Stimulated activated effector memory CD8-positive, alpha-beta T cell treated with anti-CD3 and anti-CD28 coated beads, Interleukin-12 subunit alpha, Interleukin-12 subunit beta, amount 100 ng/mL, for 72 hours (primary cell): ENCODE data around the gene SECISBP2L.
"Not testable (repeated sequence)": the region's sequence is repeated elsewhere in the genome, so short reads cannot be mapped to it uniquely, and the experiment has no call there.

Experiments
- ATAC-seq: fragments of 150-1000 bp; cut with Tn5 transposase; 2 replicates; pipeline ENCODE4 v1.10.0; 2021
- DNase-seq, 2 donors: peaks; one replicate each; pipeline ENCODE4 v3.0.0; 2021 to 2022; ENCODE audit warnings: low spot score in 2 of 2
- H3K27ac Mint-ChIP-seq: one replicate; pipeline ENCODE4 v1.8.0; 2022; ENCODE audit warnings: mild to moderate bottlenecking, mixed read lengths
- H3K36me3 Mint-ChIP-seq: one replicate; pipeline ENCODE4 v1.8.0; 2022; ENCODE audit warnings: mild to moderate bottlenecking, mixed read lengths
- H3K4me1 Mint-ChIP-seq: one replicate; pipeline ENCODE4 v1.8.0; 2022; ENCODE audit warnings: mixed read lengths
- H3K4me3 Mint-ChIP-seq: one replicate; pipeline ENCODE4 v1.8.0; 2022; ENCODE audit warnings: mild to moderate bottlenecking, mixed read lengths
- H3K9me3 Mint-ChIP-seq: one replicate; pipeline ENCODE4 v1.8.0; 2022; ENCODE audit warnings: mixed read lengths

The SECISBP2L gene

GRCh38 chr15:48986240-48986639, 60.0 kb downstream of the SECISBP2L start:
- DNase-seq = no peak
- no peak overlapping the region for H3K27ac Mint-ChIP-seq
- no peaks in the 10 kb centered on the region for H3K4me1 Mint-ChIP-seq

DNA sequence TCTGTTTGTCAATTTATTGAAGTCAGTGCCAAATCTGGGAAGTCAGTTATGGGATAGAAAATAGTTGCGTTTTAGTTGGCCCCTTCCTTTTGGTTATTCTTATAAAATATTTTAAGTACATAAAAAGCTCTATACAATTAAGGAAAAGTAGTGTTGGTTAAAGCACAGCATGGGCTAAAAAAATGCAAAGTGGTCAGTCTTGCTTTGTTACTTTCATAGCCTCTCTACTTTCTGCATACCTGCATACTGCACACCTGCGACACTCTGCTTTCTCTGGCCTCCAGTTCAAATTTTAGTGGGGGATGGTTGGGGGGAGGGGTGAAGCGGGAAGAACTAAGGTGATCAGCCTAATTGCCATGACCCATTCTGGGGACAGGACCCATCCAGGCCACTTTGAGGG, 60.7 kb downstream of the SECISBP2L start:
- no peaks in the 10 kb centered on the region for H3K9me3 Mint-ChIP-seq
- DNase-seq = no peak
- no peaks in the 10 kb centered on the region for H3K4me1 Mint-ChIP-seq
- no peak overlapping the region for H3K4me3 Mint-ChIP-seq
- ATAC-seq = no peak
- peaks cover 4% of the 10 kb centered on the region for H3K36me3 Mint-ChIP-seq
- no peak overlapping the region for H3K27ac Mint-ChIP-seq

More at GRCh38 chr15:48986240-48986639, 60.0 kb downstream of the SECISBP2L start:
- Mint-ChIP-seq H3K36me3 (peaks cover 11% of the 10 kb centered on the region), H3K9me3 (no peaks in the 10 kb centered on the region), H3K4me3 (no peak overlapping the region)
- no peak for ATAC-seq

DNA sequence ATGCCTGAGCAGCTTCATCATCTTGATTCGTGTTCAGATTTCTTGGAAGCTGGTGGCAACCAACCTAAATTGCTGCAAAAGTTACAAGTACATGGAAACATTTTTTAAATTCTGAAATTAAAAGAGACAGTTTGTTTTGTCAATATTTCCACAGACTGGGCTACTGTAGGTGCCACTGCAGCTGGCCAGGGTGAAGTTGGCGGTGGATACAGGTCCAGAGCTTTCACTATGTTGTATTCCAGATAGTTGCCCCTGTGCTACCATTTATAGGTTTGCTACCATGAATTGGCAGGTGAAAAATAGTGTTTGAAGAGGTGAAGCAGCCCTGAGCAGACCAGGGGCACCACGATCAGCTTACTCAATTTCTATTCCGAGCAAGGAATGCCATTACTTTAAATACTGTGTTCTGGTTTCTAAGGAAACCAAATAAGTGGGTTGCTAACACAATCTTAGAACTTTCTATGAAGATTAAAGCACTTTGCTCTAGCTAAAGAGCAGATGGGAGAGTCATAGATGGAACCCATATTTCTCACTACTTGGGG, 61.4 kb downstream of the SECISBP2L start:
- no peak for ATAC-seq
- Mint-ChIP-seq H3K9me3 (no peaks in the 10 kb centered on the region), H3K36me3 (no peaks in the 10 kb centered on the region), H3K4me1 (no peaks in the 10 kb centered on the region), H3K27ac (no peak overlapping the region), H3K4me3 (no peak overlapping the region)
- no peak for DNase-seq

DNA sequence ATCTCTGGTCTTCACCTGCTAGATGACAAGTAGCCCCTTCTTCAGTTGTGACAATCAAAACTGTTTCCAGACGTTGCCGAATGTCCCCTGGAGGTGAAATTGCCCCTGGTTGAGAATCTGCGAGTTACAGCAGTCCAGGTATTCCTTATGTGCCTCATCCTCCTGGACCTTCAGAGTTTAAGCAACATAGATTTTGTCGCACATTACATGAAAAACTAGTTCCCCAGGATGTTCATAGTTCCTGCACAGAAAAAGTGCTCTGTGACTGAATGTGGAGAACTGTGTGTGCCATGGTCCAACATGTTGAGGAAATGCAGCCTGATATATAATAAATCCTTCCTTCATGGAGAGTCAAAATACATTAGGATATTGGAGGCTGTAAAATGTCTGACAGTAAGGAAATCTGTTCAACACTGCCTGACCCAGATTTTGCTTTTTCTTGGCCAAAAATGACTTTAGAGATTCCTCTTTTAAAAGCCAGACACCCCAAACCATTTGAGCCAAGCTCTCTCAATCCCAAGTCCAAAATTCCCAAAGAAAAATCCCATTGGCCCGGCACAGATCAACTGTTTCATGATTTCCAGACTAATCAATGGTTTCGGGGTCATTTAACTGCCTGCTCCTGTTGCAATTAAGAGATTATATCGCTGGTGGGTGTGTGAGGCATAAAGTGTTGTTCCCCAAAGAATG, 62.1 kb downstream of the SECISBP2L start:
- ATAC-seq = no peak
- Mint-ChIP-seq H3K36me3 (no peaks in the 10 kb centered on the region), H3K27ac (no peak overlapping the region), H3K4me3 (no peak overlapping the region), H3K4me1 (no peaks in the 10 kb centered on the region), H3K9me3 (no peaks in the 10 kb centered on the region)
- DNase-seq = no peak

DNA sequence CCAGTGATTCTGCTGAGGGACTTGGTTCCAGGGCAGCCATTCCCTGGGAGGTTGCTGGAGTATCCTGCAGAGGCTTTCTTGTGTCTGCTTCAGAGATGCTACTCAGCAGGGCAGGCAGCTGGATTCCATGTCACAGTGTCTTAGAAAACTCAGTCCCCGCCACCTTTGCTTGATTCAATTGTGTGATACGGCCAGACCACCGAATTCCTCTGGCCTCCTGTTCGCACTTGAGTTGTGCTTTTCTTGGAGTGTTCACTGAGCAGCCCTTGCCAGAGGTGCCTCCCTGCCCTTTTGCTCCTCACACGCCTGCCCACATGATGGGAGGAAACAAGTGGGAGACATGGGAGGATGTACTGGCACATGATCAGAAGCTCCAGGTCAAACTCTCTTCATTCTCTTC, 62.9 kb downstream of the SECISBP2L start:
- no peak for DNase-seq
- no peaks in the 10 kb centered on the region for H3K4me1 Mint-ChIP-seq
- no peaks in the 10 kb centered on the region for H3K9me3 Mint-ChIP-seq
- H3K4me3 Mint-ChIP-seq = no peak overlapping the region
- no peak for ATAC-seq
- no peak overlapping the region for H3K27ac Mint-ChIP-seq
- H3K36me3 Mint-ChIP-seq = no peaks in the 10 kb centered on the region

DNA sequence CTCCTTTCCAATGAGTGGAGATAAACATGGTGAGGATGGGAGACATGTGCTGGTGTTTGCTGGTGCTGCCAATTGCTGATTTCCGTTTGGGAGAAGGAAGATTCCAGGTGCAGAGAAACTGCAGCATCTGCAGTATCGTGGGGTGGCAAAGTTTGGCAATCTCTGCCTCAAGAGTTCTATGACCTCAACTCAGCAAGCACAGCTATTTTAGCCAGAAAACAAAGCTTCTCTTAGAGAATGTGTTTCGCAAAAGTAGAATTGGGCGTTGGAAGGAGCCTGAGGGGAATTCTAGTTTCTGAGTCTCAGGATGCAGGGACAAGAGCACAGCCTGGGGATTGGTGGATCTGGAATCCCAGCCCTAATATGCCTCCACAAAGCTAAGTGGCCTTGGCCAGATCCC, 64.3 kb downstream of the SECISBP2L start:
- H3K4me3 Mint-ChIP-seq = no peak overlapping the region
- no peak overlapping the region for H3K27ac Mint-ChIP-seq
- DNase-seq (no peak), ATAC-seq (no peak)
- no peaks in the 10 kb centered on the region for H3K4me1 Mint-ChIP-seq
- H3K36me3 Mint-ChIP-seq = no peaks in the 10 kb centered on the region
- no peaks in the 10 kb centered on the region for H3K9me3 Mint-ChIP-seq

GRCh38 chr15:48978638-48979037, 67.6 kb downstream of the SECISBP2L start:
- H3K9me3 Mint-ChIP-seq = no peaks in the 10 kb centered on the region
- H3K4me1 Mint-ChIP-seq = no peaks in the 10 kb centered on the region
- no peak overlapping the region for H3K27ac Mint-ChIP-seq
- H3K4me3 Mint-ChIP-seq = no peak overlapping the region
- no peaks in the 10 kb centered on the region for H3K36me3 Mint-ChIP-seq
- DNase-seq = no peak
- ATAC-seq = no peak

DNA sequence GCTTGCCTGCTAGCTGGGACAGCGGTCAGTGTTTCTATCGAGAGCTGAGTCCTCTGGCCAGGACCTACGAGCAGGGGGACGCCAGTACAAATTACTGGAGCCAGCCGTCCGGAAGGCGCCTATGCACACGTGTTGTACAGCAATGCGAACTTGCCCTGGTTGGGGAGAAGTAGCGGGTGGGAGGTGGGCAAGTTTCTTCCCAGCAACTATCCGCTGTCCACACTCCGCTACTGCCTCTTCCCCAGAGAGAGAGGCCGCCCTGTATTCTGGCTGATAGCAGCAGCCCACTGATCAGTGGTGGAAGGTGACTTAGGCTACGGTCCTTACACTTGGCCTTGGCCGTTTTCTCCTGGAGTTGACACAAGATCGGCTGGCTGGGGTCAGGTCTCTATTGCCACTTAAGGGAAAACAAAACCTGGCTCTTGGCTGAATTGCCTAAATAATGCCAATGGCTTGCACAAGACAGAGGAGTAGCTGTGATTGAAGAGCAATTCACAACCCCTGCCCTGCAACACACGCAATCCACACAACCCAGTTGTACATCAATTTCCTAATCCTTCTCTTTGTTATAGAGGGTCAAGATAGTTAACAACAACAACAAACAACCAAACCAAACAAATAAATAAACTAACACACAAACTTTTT, 69.7 kb downstream of the SECISBP2L start:
- no peaks in the 10 kb centered on the region for H3K36me3 Mint-ChIP-seq
- no peak overlapping the region for H3K27ac Mint-ChIP-seq
- H3K4me3 Mint-ChIP-seq = peak overlapping the region; percentile 51

GRCh38 chr15:48975472-48976419, 70.5 kb downstream of the SECISBP2L start:
- H3K27ac Mint-ChIP-seq = no peak overlapping the region
- H3K4me3 Mint-ChIP-seq = peak overlapping the region; percentile 51
- peak; percentile 85 to 90 for DNase-seq
- no peaks in the 10 kb centered on the region for H3K36me3 Mint-ChIP-seq
- ATAC-seq = peak; percentile 97
- no peaks in the 10 kb centered on the region for H3K9me3 Mint-ChIP-seq
- H3K4me1 Mint-ChIP-seq = no peaks in the 10 kb centered on the region

More for the DNA sequence above, 69.7 kb downstream of the SECISBP2L start:
- DNase-seq (no peak), ATAC-seq (no peak)
- no peaks in the 10 kb centered on the region for H3K9me3 Mint-ChIP-seq
- H3K4me1 Mint-ChIP-seq = no peaks in the 10 kb centered on the region

DNA sequence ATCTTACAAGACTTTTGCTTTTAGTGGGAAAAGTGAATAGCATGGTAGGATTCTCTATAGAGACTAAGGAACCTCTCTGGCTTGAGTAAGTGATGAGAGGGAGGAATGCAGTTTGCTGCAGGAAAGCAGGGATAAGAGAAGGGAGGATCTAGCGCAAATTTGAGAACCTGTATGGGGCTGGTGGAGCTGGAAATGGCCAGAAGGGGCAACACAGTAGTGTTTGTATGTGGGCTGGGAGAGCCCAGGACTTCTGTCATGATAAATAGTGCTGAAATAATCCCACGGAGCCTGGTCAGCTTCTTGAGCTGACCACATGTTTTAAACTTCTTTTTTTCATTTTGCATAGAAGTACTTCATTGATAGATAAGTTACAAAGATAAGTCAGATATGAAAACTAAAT, 71.4 kb downstream of the SECISBP2L start:
- Mint-ChIP-seq H3K27ac (no peak overlapping the region), H3K4me3 (no peak overlapping the region), H3K9me3 (no peaks in the 10 kb centered on the region), H3K36me3 (no peaks in the 10 kb centered on the region), H3K4me1 (no peaks in the 10 kb centered on the region)
- ATAC-seq (no peak), DNase-seq (no peak)

DNA sequence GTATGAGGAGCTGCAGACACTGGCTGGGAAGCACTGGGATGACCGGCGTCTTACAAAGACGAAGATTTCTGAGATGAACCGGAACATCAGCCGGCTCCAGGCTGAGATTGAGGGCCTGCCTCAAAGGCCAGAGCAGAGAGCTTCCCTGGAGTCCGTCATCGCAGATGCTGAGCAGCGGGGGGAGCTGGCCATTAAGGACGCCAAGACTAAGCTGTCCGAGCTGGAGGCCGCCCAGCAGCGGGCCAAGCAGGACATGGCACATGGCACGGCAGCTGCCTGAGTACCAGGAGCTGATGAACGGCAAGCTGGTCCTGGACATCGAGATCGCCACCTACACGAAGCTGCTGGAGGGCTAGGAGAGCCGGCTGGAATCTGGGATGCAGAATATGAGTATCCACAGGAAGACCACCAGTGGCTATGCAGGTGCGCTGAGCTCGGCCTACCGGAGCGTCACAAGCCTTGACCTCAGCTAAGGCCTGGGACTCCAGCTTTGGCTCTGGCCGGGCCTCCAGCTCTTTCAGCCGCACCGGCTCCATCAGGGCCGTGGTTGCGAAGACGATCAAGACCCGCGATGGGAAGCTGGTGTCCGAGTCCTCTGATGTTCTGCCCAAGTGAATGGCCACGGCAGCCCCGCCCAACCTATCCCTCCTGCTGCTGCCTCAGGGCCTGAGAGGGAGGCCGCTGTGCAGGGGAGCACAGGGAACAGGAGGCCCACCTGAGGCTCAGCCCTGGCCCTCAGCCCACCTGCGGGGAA, 73.3 kb downstream of the SECISBP2L start:
- Mint-ChIP-seq H3K4me1 (no peaks in the 10 kb centered on the region), H3K36me3 (no peaks in the 10 kb centered on the region), H3K27ac (peak overlapping the region; percentile 10), H3K9me3 (no peaks in the 10 kb centered on the region), H3K4me3 (no peak overlapping the region)
- ATAC-seq = no peak
- DNase-seq = no peak

DNA sequence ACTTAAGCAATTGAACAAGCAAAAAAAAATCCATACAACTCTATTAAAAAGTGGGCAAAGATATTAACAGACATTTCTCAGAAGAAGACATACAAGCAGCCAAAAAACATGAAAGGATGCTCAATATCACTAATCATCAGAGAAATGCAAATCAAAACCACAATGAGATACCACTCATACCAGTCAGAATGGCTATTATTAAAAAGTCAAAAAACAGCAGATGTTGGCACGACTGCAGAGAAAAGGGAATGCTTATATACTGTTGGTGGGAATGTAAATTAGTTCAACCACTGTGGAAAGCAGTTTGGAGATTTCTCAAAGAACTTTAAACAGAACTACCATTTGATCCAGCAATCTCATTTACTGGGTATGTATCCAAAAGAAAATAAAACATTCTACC, 75.3 kb downstream of the SECISBP2L start:
- not testable (repeated sequence) for ATAC-seq, H3K36me3 Mint-ChIP-seq, H3K4me3 Mint-ChIP-seq, DNase-seq, H3K27ac Mint-ChIP-seq, H3K9me3 Mint-ChIP-seq
- H3K4me1 Mint-ChIP-seq = peaks cover 15% of the 10 kb centered on the region

- no peak overlapping the region for H3K4me3 Mint-ChIP-seq
Observed at GRCh38 chr15:48968066-48968465, 78.2 kb downstream of the SECISBP2L start.

GRCh38 chr15:48967336-48967735, 78.9 kb downstream of the SECISBP2L start:
- peak overlapping the region; percentile 88 for H3K27ac Mint-ChIP-seq
- DNase-seq (no peak), ATAC-seq (no peak)
- peak overlapping the region; percentile 73 for H3K4me3 Mint-ChIP-seq
- H3K9me3 Mint-ChIP-seq = no peaks in the 10 kb centered on the region
- H3K4me1 Mint-ChIP-seq = peaks cover 42% of the 10 kb centered on the region
- peaks cover 5% of the 10 kb centered on the region for H3K36me3 Mint-ChIP-seq

More at GRCh38 chr15:48968066-48968465, 78.2 kb downstream of the SECISBP2L start:
- H3K9me3 Mint-ChIP-seq = no peaks in the 10 kb centered on the region
- no peak overlapping the region for H3K27ac Mint-ChIP-seq
- peaks cover 42% of the 10 kb centered on the region for H3K4me1 Mint-ChIP-seq
- DNase-seq (no peak), ATAC-seq (no peak)
- peaks cover 5% of the 10 kb centered on the region for H3K36me3 Mint-ChIP-seq
